ENCODE data around the gene PGGHG.
A peak's percentile ranks its signal among the peaks of the same experiment; 100 is the strongest.

Gene PGGHG

GRCh38 chr11:279966-280705, 8.8 kb upstream of the PGGHG start:
- H3K4ac ChIP-seq (ENCODE audit: low read depth, low read length): no peak overlapping the region
- no peak overlapping the region for H4K12ac ChIP-seq (ENCODE audit: low read depth, low read length)
- H3K4me3 ChIP-seq (ENCODE audit: low read depth, low read length): no peak overlapping the region
- no peak overlapping the region for H2BK120ac ChIP-seq (ENCODE audit: insufficient read depth, low read length, poor library complexity)
- H3K79me1 ChIP-seq (ENCODE audit: low read length): peaks cover 4% of the 10 kb centered on the region
- DNase-seq: peak in 1 of 2 donors; percentile 38
- H3K14ac ChIP-seq (ENCODE audit: low read length): no peak overlapping the region
- H3K27ac ChIP-seq (ENCODE audit: low read depth, low read length): no peak overlapping the region
- no peak overlapping the region for H2BK5ac ChIP-seq (ENCODE audit: low read depth, low read length, poor library complexity)
- no peak overlapping the region for H3K4me2 ChIP-seq (ENCODE audit: low read length)
- H2AFZ ChIP-seq (ENCODE audit: insufficient read depth, low read length, poor library complexity): no peak overlapping the region
- H3K9me3 ChIP-seq (ENCODE audit: insufficient read depth, low read depth, low read length): no peaks in the 10 kb centered on the region
- no peak overlapping the region for H4K91ac ChIP-seq (ENCODE audit: low read depth, low read length)
- no peak overlapping the region for H4K8ac ChIP-seq (ENCODE audit: low read depth, low read length)
- H3K27me3 ChIP-seq (ENCODE audit: insufficient read depth, low read length): no peaks in the 10 kb centered on the region
- H3K36me3 ChIP-seq (ENCODE audit: control insufficient read depth in 1 of 2, insufficient read depth in 2 of 2, low read length in 2 of 2): no peaks in the 10 kb centered on the region
- peaks cover 2 to 6% of the 10 kb centered on the region in 2 experiments for H3K4me1 ChIP-seq (ENCODE audit: control insufficient read depth in 1 of 2, insufficient read depth in 2 of 2, low read length in 2 of 2)
- no peak overlapping the region for H3K23ac ChIP-seq (ENCODE audit: low read length)
- H2BK12ac ChIP-seq (ENCODE audit: low read length): no peak overlapping the region
- H3K18ac ChIP-seq (ENCODE audit: low read length): no peak overlapping the region
- WGBS (ENCODE audit: extremely low coverage, insufficient coverage, insufficient read length): no CpG with 5 or more reads among the region's 85 CpGs
- no peak overlapping the region for H3K9ac ChIP-seq (ENCODE audit: low read length)
- no peak overlapping the region for H2AK5ac ChIP-seq (ENCODE audit: low read length)
- no peaks in the 10 kb centered on the region for H3K79me2 ChIP-seq (ENCODE audit: control insufficient read depth, insufficient read depth, low read length, poor library complexity)

GRCh38 chr11:280706-281485, 8.0 kb upstream of the PGGHG start:
- H3K9me3 ChIP-seq (ENCODE audit: insufficient read depth, low read depth, low read length): no peaks in the 10 kb centered on the region
- no peak overlapping the region for H3K4ac ChIP-seq (ENCODE audit: low read depth, low read length)
- no peak overlapping the region for H2BK12ac ChIP-seq (ENCODE audit: low read length)
- no peak overlapping the region for H4K12ac ChIP-seq (ENCODE audit: low read depth, low read length)
- no peak overlapping the region for H3K23ac ChIP-seq (ENCODE audit: low read length)
- no peak overlapping the region for H2BK120ac ChIP-seq (ENCODE audit: insufficient read depth, low read length, poor library complexity)
- H3K79me2 ChIP-seq (ENCODE audit: control insufficient read depth, insufficient read depth, low read length, poor library complexity): no peaks in the 10 kb centered on the region
- no peak overlapping the region for H2AFZ ChIP-seq (ENCODE audit: insufficient read depth, low read length, poor library complexity)
- H4K8ac ChIP-seq (ENCODE audit: low read depth, low read length): no peak overlapping the region
- no peak overlapping the region for H3K18ac ChIP-seq (ENCODE audit: low read length)
- DNase-seq: no peak
- H3K27ac ChIP-seq (ENCODE audit: low read depth, low read length): no peak overlapping the region
- H3K4me2 ChIP-seq (ENCODE audit: low read length): no peak overlapping the region
- no peak overlapping the region for H4K91ac ChIP-seq (ENCODE audit: low read depth, low read length)
- no peak overlapping the region for H3K4me3 ChIP-seq (ENCODE audit: low read depth, low read length)
- WGBS (ENCODE audit: extremely low coverage, insufficient coverage, insufficient read length): no CpG with 5 or more reads among the region's 79 CpGs
- no peak overlapping the region for H3K9ac ChIP-seq (ENCODE audit: low read length)
- peaks cover 4% of the 10 kb centered on the region for H3K79me1 ChIP-seq (ENCODE audit: low read length)
- no peak overlapping the region for H2BK5ac ChIP-seq (ENCODE audit: low read depth, low read length, poor library complexity)
- no peak overlapping the region for H3K14ac ChIP-seq (ENCODE audit: low read length)
- H3K36me3 ChIP-seq (ENCODE audit: control insufficient read depth in 1 of 2, insufficient read depth in 2 of 2, low read length in 2 of 2): no peaks in the 10 kb centered on the region
- no peaks in the 10 kb centered on the region for H3K27me3 ChIP-seq (ENCODE audit: insufficient read depth, low read length)
- peaks cover 2 to 6% of the 10 kb centered on the region in 2 experiments for H3K4me1 ChIP-seq (ENCODE audit: control insufficient read depth in 1 of 2, insufficient read depth in 2 of 2, low read length in 2 of 2)
- H2AK5ac ChIP-seq (ENCODE audit: low read length): no peak overlapping the region

DNA sequence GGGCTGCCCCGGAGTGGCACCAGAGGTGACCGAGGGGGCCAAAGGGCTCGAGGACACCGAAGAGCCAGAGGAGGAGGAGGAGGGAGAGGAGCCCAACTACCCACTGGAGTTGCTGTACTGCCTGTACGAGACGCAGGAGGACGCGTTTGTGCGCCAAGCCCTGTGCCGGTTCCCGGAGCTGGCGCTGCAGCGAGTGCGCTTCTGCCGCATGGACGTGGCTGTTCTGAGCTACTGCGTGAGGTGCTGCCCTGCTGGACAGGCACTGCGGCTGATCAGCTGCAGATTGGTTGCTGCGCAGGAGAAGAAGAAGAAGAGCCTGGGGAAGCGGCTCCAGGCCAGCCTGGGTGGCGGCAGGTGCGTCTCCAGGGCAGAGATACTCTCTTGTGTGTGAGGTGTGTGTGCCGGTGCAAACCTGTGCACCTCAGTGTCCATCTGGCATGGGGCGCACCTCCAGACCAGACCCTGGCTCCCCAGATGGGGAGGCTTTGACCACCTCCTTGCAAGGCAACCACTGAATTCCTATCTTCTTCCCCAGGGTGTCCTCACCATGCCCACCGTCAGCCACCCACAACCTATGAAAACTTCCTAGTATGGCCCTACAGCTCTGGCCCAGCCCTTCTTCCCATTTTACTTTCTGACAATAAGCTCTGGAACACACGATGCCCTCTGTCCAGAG, 7.3 kb upstream of the PGGHG start:
- H3K27ac ChIP-seq (ENCODE audit: low read depth, low read length): no peak overlapping the region
- no peak overlapping the region for H3K9ac ChIP-seq (ENCODE audit: low read length)
- no CpG with 5 or more reads among the region's 26 CpGs for WGBS (ENCODE audit: extremely low coverage, insufficient coverage, insufficient read length)
- H4K12ac ChIP-seq (ENCODE audit: low read depth, low read length): no peak overlapping the region
- no peaks in the 10 kb centered on the region for H3K36me3 ChIP-seq (ENCODE audit: control insufficient read depth in 1 of 2, insufficient read depth in 2 of 2, low read length in 2 of 2)
- no peak overlapping the region for H2BK120ac ChIP-seq (ENCODE audit: insufficient read depth, low read length, poor library complexity)
- H2BK5ac ChIP-seq (ENCODE audit: low read depth, low read length, poor library complexity): no peak overlapping the region
- H3K4me2 ChIP-seq (ENCODE audit: low read length): no peak overlapping the region
- no peaks in the 10 kb centered on the region for H3K79me2 ChIP-seq (ENCODE audit: control insufficient read depth, insufficient read depth, low read length, poor library complexity)
- peaks cover 2 to 6% of the 10 kb centered on the region in 2 experiments for H3K4me1 ChIP-seq (ENCODE audit: control insufficient read depth in 1 of 2, insufficient read depth in 2 of 2, low read length in 2 of 2)
- H2BK12ac ChIP-seq (ENCODE audit: low read length): no peak overlapping the region
- DNase-seq: no peak
- no peak overlapping the region for H2AFZ ChIP-seq (ENCODE audit: insufficient read depth, low read length, poor library complexity)
- H3K4ac ChIP-seq (ENCODE audit: low read depth, low read length): no peak overlapping the region
- no peak overlapping the region for H3K18ac ChIP-seq (ENCODE audit: low read length)
- peaks cover 4% of the 10 kb centered on the region for H3K79me1 ChIP-seq (ENCODE audit: low read length)
- H4K8ac ChIP-seq (ENCODE audit: low read depth, low read length): no peak overlapping the region
- no peak overlapping the region for H3K14ac ChIP-seq (ENCODE audit: low read length)
- H2AK5ac ChIP-seq (ENCODE audit: low read length): no peak overlapping the region
- no peak overlapping the region for H3K4me3 ChIP-seq (ENCODE audit: low read depth, low read length)
- no peak overlapping the region for H4K91ac ChIP-seq (ENCODE audit: low read depth, low read length)
- H3K23ac ChIP-seq (ENCODE audit: low read length): no peak overlapping the region
- H3K27me3 ChIP-seq (ENCODE audit: insufficient read depth, low read length): no peaks in the 10 kb centered on the region
- no peaks in the 10 kb centered on the region for H3K9me3 ChIP-seq (ENCODE audit: insufficient read depth, low read depth, low read length)

GRCh38 chr11:282171-282570, 6.8 kb upstream of the PGGHG start:
- no peak overlapping the region for H3K18ac ChIP-seq (ENCODE audit: low read length)
- H4K12ac ChIP-seq (ENCODE audit: low read depth, low read length): no peak overlapping the region
- H3K4ac ChIP-seq (ENCODE audit: low read depth, low read length): no peak overlapping the region
- DNase-seq: no peak
- H2BK12ac ChIP-seq (ENCODE audit: low read length): no peak overlapping the region
- H4K91ac ChIP-seq (ENCODE audit: low read depth, low read length): no peak overlapping the region
- no peak overlapping the region for H2AK5ac ChIP-seq (ENCODE audit: low read length)
- H3K27ac ChIP-seq (ENCODE audit: low read depth, low read length): no peak overlapping the region
- WGBS (ENCODE audit: extremely low coverage, insufficient coverage, insufficient read length): no CpG with 5 or more reads among the region's 4 CpGs
- no peaks in the 10 kb centered on the region for H3K36me3 ChIP-seq (ENCODE audit: control insufficient read depth in 1 of 2, insufficient read depth in 2 of 2, low read length in 2 of 2)
- no peak overlapping the region for H2BK5ac ChIP-seq (ENCODE audit: low read depth, low read length, poor library complexity)
- H3K79me2 ChIP-seq (ENCODE audit: control insufficient read depth, insufficient read depth, low read length, poor library complexity): no peaks in the 10 kb centered on the region
- H3K14ac ChIP-seq (ENCODE audit: low read length): no peak overlapping the region
- H2AFZ ChIP-seq (ENCODE audit: insufficient read depth, low read length, poor library complexity): no peak overlapping the region
- H3K9me3 ChIP-seq (ENCODE audit: insufficient read depth, low read depth, low read length): no peaks in the 10 kb centered on the region
- no peak overlapping the region for H3K4me3 ChIP-seq (ENCODE audit: low read depth, low read length)
- no peak overlapping the region for H2BK120ac ChIP-seq (ENCODE audit: insufficient read depth, low read length, poor library complexity)
- H3K9ac ChIP-seq (ENCODE audit: low read length): no peak overlapping the region
- H3K79me1 ChIP-seq (ENCODE audit: low read length): peaks cover 4% of the 10 kb centered on the region
- H3K27me3 ChIP-seq (ENCODE audit: insufficient read depth, low read length): no peaks in the 10 kb centered on the region
- no peak overlapping the region for H3K23ac ChIP-seq (ENCODE audit: low read length)
- no peak overlapping the region for H3K4me2 ChIP-seq (ENCODE audit: low read length)
- peaks cover 2 to 6% of the 10 kb centered on the region in 2 experiments for H3K4me1 ChIP-seq (ENCODE audit: control insufficient read depth in 1 of 2, insufficient read depth in 2 of 2, low read length in 2 of 2)
- no peak overlapping the region for H4K8ac ChIP-seq (ENCODE audit: low read depth, low read length)
